ENCODE results near the gene NFIX.
A peak's percentile ranks its signal among the peaks of the same experiment; 100 is the strongest.

NFIX gene

DNA sequence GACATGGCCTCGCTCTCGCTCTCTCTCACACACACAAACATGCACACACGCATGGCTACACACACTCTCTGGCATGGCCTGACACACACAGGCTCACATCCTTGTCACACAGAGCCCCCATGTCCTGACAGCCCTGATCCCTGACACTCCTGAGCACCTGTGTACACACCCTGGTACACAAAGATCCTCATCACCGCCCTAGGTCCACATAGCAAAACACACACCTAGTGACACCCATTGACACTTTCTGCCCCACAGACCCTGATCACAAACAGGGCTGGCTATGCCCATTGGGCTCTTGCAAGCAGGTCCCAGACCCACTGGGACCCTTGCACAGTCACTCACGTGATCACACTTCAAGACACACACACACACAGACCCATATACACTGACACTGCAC, 4.0 kb upstream of the NFIX start:
- DNase-seq (ENCODE audit: low read depth), result no peak
- TF ChIP-seq CTCF (conservative IDR thresholded peaks at IDR 0.05; ENCODE audit: low read depth, low read length), result no peak
- no peak overlapping the region for H3K4me3 ChIP-seq (ENCODE audit: low read length)

DNA sequence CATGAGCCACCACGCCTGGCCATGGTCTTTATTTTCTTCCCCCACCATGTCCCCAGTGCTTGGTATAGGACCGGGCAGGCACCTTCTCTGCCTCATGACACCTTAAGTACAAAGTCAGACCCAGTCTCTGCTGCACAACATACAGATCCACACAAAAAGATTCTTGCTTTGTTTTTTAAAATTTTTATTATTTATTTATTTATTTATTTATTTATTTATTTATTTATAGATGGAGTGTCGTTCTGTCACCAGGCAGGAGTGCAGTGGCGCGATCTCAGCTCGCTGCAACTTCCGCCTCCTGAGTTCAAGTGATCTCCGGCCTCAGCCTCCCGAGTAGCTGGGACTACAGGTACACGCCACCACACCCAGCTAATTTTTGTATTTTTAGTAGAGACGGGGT, 2.5 kb upstream of the NFIX start:
- no peak overlapping the region for H3K4me3 ChIP-seq (ENCODE audit: low read length)
- DNase-seq (ENCODE audit: low read depth), result no peak
- no peak for TF ChIP-seq CTCF (conservative IDR thresholded peaks at IDR 0.05; ENCODE audit: low read depth, low read length)

- TF ChIP-seq CTCF (conservative IDR thresholded peaks at IDR 0.05; ENCODE audit: low read depth, low read length), result no peak
- no peak overlapping the region for H3K4me3 ChIP-seq (ENCODE audit: low read length)
Observed at GRCh38 chr19:12993562-12993961, 1.7 kb upstream of the NFIX start.

DNA sequence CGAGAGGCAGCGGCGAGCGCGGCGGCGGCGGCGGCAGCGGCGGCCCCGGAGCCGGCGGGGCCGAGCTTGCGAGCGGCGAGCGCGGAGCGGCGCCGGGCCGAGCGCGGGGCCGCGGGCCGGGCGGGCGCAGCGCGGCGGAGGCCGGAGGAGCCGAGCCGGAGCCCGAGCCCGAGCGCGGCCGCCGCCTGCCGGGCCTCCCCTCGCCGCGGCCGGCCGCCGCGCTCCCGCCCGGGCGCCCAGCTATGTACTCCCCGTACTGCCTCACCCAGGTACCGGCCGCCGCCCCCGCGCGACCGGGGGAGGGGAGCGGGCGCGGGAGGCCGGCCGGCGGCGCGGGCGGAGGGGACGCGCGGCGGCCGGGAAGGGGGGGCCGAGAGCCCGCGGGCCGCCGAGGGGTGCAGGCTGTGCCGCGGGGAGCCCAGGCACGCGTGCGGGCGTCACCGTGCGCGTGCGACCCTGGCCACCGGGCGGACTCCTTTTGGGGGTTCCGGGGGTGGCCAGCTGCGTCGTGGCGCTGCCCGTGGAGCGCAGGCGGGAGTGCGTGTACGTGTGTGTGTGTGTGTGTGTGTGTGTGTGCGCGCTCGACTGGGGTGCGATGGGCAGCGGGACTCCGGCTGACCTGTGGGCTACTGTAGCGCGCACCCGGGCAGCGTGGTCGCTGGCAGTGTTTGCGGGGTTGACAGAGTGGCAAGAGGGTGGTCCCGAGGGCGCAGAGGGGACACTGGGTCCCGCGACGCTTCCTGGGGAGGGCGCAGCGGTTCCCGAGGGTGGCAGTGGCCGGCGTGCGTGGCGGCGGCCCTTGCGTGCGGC, 526 bp downstream of the NFIX start:
- H3K4me3 ChIP-seq (ENCODE audit: low read length), result peak overlapping the region; percentile 71
- no peak for TF ChIP-seq CTCF (conservative IDR thresholded peaks at IDR 0.05; ENCODE audit: low read depth, low read length)
- DNase-seq (ENCODE audit: low read depth), result no peak

More at GRCh38 chr19:12993562-12993961, 1.7 kb upstream of the NFIX start:
- no peak for DNase-seq (ENCODE audit: low read depth)

- no peak for DNase-seq (ENCODE audit: low read depth)
- H3K4me3 ChIP-seq (ENCODE audit: low read length), result peak overlapping the region; percentile 71
- TF ChIP-seq CTCF (conservative IDR thresholded peaks at IDR 0.05; ENCODE audit: low read depth, low read length), result no peak
Observed at GRCh38 chr19:12996406-12997094, 1.3 kb downstream of the NFIX start.

DNA sequence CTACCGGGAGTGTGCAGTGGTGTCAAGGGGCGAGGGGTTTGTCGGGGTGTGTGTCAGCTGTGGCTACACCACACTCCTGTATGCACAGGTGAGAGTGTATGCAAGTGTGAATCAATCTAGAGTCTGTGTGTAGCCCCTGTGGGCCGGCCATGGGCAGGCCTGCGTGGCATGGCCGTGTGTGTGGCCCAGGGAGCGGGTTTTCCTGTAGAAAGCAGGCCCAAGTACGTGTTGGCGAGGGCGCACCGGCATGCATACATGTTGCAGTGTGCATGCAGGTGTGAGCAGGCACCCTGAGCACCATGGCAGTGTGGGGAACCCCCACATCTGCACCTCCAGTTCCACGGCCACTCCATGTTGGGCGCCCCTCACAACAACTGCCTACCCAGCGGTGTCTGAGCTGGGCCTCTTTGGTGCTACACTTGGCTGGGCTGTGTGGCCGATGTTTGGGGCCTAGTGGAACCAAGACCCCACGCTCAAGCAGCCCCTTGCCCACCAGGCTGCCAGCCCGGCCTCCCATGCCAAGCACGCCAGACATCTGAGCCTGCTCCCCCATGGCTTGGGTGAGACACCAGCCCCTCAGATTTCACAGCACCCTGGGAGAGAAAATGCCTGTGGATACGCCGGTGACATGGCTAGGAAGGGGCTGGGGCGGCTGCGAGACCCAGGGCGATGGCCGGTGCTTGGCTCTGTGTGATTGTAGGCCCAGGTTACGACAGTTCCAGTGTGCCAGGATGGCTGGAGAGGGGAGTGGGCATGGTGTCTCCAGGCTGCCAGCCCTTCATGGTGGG, 2.1 kb downstream of the NFIX start:
- DNase-seq (ENCODE audit: low read depth), result no peak
- no peak for TF ChIP-seq CTCF (conservative IDR thresholded peaks at IDR 0.05; ENCODE audit: low read depth, low read length)
- H3K4me3 ChIP-seq (ENCODE audit: low read length), result peak overlapping the region; percentile 71

Measured in retinal pigment epithelial cell (primary cell).